Esophagus squamous epithelium (tissue), 5 donors: ENCODE data around the gene ANKS1A. TPM values are rescaled to one million over a fixed set of nuclear protein-coding genes. Genes with fewer than 3 reads are reported as not detected.
"Not testable (repeated sequence)": the region's sequence is repeated elsewhere in the genome, so short reads cannot be mapped to it uniquely, and the experiment has no call there.

Experiments
- DNase-seq: peaks from one replicate; lab custom pipeline; 2025; lab: John Stamatoyannopoulos, UW
- H3K27ac ChIP-seq, 4 donors: fragments of 200-600 bp; sonication (generic); one replicate each; pipeline ENCODE4 v1.5.1; 2016 to 2019; ENCODE audit warnings: mild to moderate bottlenecking in 1 of 4
- H3K27me3 ChIP-seq, 4 donors: fragments of 200-600 bp; sonication (generic); 1 replicate in 3 of 4; 2 replicates in 1 of 4; pipeline versions ENCODE4 v1.5.1 to v1.6.0; 2017 to 2021; ENCODE audit warnings: antibody characterized with exemption in 1 of 4
- H3K36me3 ChIP-seq, 3 donors: fragments of 200-600 bp; sonication (generic); one replicate each; pipeline ENCODE4 v1.5.1; 2016 to 2019
- H3K4me1 ChIP-seq, 3 donors: fragments of 200-600 bp; sonication (generic); one replicate each; pipeline ENCODE4 v1.5.1; 2017 to 2019
- H3K4me3 ChIP-seq, 4 donors: fragments of 200-600 bp; sonication (generic); 1 replicate in 3 of 4; 2 replicates in 1 of 4; pipeline ENCODE4 v1.5.1; 2016 to 2019; ENCODE audit warnings: mild to moderate bottlenecking in 2 of 4, moderate library complexity in 1 of 4
- H3K9me3 ChIP-seq, 3 donors: fragments of 200-600 bp; sonication (generic); one replicate each; pipeline ENCODE4 v1.5.1; 2016 to 2019
- POLR2A ChIP-seq, 4 donors: fragments of 450-650 bp; IDR thresholded peaks; one replicate each; pipeline ENCODE4 v1.6.1; 2017; ENCODE audit warnings: antibody characterized with exemption in 4 of 4, mild to moderate bottlenecking in 4 of 4, moderate library complexity in 3 of 4
- whole genome bisulfite sequencing, 2 donors: methylation state at CpG; one replicate each; pipeline ENCODE4 v1.1.5; 2018; 5-methylcytosine and 5-hydroxymethylcytosine counted together
- intact Hi-C: fragments of 100-400 bp; cut with DNase I; formaldehyde crosslinking; loops from one replicate; pipeline ENCODE4 v1.15.0; 2022
- total RNA-seq, 4 donors: library from RNA; depleted of rRNA; stranded (reverse); fragments of >200 nt; gene quantifications; one replicate each; pipeline ENCODE4 v1.1.0, GENCODE V29; 2016
- TF ChIP-seq, protein P1 (sequence below), 6 experiments: fragments of 450-650 bp in 4 of 6; fragments of 200-600 bp in 2 of 6; sonication (generic) in 2 of 6; IDR thresholded peaks; one replicate each; pipeline ENCODE4 v1.5.1; 2016 to 2019; ENCODE audit warnings: antibody characterized with exemption in 6 of 6, mild to moderate bottlenecking in 4 of 6, moderate library complexity in 4 of 6
- donor health status: DM: yes; HTN: yes; CAD: no.

The ANKS1A gene
- total RNA-seq, 4 donors from 2014 or later = 12.6 to 27.1 (median 17.5) TPM

DNA sequence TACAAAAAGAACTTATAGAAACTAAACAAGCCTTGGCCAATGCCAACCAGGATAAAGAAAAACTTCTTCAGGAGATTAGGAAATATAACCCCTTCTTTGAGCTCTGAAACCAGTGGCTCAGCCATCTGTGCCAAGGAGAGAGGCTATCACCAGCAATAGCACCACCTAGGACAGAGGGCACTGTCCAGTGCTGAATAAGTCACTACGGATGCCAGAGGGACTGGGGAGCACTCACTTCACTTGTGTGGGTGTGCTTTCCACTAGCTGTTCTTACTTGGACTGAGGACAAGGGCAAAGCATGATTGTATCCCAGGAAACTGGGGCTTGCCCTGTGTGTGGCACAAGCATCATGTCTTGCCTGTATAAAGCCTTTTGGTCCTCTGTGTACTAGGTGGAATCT is 16.7 kb upstream of the ANKS1A start:
- no peaks in the 10 kb centered on the region for H3K9me3 ChIP-seq
- H3K36me3 ChIP-seq = peaks cover 0 to 96% (median 6%) of the 10 kb centered on the region in 3 donors
- H3K4me1 ChIP-seq = no peaks in the 10 kb centered on the region
- intact Hi-C loops = no loop called here
- 75 to 91% methylated on average over 1 of the region's 1 CpG for WGBS, 2 donors
- no peak for TF ChIP-seq POLR2A (IDR thresholded peaks at IDR 0.05)
- TF ChIP-seq, protein P1, sequence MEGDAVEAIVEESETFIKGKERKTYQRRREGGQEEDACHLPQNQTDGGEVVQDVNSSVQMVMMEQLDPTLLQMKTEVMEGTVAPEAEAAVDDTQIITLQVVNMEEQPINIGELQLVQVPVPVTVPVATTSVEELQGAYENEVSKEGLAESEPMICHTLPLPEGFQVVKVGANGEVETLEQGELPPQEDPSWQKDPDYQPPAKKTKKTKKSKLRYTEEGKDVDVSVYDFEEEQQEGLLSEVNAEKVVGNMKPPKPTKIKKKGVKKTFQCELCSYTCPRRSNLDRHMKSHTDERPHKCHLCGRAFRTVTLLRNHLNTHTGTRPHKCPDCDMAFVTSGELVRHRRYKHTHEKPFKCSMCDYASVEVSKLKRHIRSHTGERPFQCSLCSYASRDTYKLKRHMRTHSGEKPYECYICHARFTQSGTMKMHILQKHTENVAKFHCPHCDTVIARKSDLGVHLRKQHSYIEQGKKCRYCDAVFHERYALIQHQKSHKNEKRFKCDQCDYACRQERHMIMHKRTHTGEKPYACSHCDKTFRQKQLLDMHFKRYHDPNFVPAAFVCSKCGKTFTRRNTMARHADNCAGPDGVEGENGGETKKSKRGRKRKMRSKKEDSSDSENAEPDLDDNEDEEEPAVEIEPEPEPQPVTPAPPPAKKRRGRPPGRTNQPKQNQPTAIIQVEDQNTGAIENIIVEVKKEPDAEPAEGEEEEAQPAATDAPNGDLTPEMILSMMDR (IDR thresholded peaks at IDR 0.05) = no peak
- no peak overlapping the region for H3K27ac ChIP-seq
- no peak for DNase-seq
- no peaks in the 10 kb centered on the region for H3K27me3 ChIP-seq
- H3K4me3 ChIP-seq = no peak overlapping the region

DNA sequence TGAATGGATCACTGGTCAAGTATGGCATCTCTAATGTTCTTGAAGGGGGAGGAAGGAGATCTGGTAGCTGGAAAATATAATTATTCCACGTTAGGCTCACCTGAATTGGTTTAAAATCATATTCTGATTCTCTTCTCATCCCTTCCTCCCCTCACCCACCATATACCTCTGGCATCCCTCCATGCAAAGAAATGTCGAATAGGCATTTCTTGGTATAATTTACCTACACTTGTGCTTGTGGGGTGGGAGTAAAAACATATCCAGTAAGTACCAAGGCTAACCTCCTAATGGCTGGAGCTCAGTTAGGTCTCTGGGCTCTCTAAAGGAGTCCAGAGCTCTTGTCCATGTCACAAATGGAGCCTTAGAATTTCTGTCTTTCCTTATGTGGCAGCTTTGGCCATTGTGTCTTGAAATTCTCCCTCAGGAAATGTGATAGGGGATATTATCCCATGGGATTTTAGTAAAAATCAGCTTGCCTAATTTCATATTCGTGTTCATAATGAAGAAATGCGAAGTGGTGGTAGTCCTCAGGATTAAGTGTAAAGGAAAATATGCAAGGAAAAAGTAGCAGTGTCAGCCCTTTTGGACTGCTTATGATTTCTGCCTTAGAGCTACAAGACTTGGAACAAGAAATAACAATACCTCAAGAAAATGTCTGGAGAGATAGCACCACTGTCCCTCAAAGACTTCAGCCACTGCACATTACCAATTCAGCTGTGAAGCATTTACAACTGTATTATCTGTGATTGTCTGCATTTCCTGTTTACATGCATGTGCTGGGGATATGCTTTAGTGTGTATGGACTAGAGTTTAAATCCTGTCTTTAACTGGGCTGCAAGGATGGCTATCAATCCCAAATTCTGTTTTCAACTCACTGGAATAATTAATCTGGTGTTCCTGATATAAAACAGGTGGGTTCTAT is 13.5 kb upstream of the ANKS1A start:
- no peaks in the 10 kb centered on the region for H3K4me1 ChIP-seq
- TF ChIP-seq, protein P1 (IDR thresholded peaks at IDR 0.05) = no peak
- no peak for TF ChIP-seq POLR2A (IDR thresholded peaks at IDR 0.05)
- no peaks in the 10 kb centered on the region for H3K27me3 ChIP-seq
- peaks cover 0 to 100% (median 12%) of the 10 kb centered on the region in 3 donors for H3K36me3 ChIP-seq
- no peak overlapping the region for H3K4me3 ChIP-seq
- DNase-seq = no peak
- intact Hi-C loops = no loop called here
- WGBS, 2 donors = 81 to 92% methylated on average over 4 of the region's 4 CpGs
- no peak overlapping the region for H3K27ac ChIP-seq
- H3K9me3 ChIP-seq = no peaks in the 10 kb centered on the region

DNA sequence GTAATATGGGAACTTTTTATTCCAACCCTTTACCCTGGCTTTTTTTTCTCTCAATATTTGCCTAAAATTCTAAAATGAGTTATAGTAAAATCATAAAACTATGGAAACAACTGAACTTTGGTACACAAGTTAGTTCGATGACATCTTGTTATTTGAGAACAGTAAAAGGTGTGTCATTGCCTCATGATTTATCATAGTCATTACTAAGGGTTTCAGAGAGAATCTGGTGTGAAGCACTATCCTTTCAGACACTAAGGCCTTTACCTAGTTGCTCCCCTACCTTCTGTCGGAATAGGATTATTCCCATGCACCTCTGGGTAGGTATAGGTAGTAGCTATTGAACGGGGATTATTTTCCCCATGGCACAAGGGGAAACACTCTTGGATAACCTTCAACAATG is 12.6 kb upstream of the ANKS1A start:
- no peak overlapping the region for H3K4me3 ChIP-seq
- intact Hi-C loops = no loop called here
- H3K27me3 ChIP-seq = no peaks in the 10 kb centered on the region
- 91 to 93% methylated on average over 3 of the region's 3 CpGs for WGBS, 2 donors
- no peak for DNase-seq
- peaks cover 0 to 100% (median 6%) of the 10 kb centered on the region in 3 donors for H3K36me3 ChIP-seq
- TF ChIP-seq POLR2A (IDR thresholded peaks at IDR 0.05) = no peak
- TF ChIP-seq, protein P1 (IDR thresholded peaks at IDR 0.05) = no peak
- no peak overlapping the region for H3K27ac ChIP-seq
- H3K9me3 ChIP-seq = no peaks in the 10 kb centered on the region
- no peaks in the 10 kb centered on the region for H3K4me1 ChIP-seq

DNA sequence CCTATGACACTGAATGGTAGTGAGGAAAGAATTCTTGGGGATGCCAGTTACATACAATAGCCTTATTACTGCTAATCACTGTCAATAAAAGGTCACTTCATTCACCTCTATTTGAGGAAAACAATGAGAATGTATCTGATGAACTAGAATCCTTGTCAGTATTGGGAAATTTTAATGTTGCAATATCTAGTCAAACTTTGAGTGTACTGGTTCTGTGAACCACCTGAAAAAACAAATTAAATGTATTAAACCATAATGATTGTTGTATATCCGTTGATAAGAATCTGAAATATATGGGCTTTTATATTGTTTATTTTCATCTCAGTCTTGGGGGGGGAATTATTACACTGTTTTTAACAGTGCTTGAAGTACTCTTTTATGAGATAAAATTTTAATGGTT is 11.8 kb upstream of the ANKS1A start:
- no peak for DNase-seq
- Histone ChIP-seq H3K36me3 (peaks cover 0 to 100% (median 9%) of the 10 kb centered on the region in 3 donors), H3K4me3 (no peak overlapping the region), H3K4me1 (no peaks in the 10 kb centered on the region), H3K27ac (no peak overlapping the region), H3K9me3 (no peaks in the 10 kb centered on the region), H3K27me3 (no peaks in the 10 kb centered on the region)
- TF ChIP-seq, protein P1 (IDR thresholded peaks at IDR 0.05) = no peak
- no peak for TF ChIP-seq POLR2A (IDR thresholded peaks at IDR 0.05)
- intact Hi-C loops = no loop called here
- WGBS, 2 donors = 70 to 73% methylated on average over 1 of the region's 1 CpG

DNA sequence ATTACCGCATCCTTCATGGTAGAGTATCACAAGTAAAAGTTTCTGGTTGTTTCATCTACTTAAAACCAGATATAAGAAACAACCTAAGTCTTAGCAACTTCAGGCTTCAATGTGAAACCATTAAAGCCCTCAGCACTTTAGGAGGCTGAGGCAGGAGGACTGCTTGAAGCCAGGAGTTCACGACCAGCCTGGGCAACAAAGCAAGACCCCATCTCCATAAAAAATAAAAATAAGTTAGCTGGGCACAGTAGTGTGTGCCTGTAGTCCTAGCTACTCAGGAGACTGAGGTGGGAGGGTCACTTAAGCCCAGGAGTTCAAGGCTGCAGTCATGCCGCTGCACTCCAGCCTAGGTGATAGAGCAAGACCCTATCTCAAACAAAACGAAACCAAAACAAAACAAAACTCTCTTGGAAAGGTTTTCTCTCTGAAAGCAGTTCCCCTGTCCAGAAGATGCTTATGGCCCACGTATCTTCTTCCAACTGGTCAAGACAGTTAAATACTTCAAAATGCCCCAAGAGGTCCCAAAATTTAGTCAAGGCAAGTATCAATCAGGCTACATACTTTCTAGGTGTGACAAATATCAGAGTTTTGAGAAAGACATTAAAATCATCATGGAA is 11.1 kb upstream of the ANKS1A start:
- peaks cover 0 to 100% (median 9%) of the 10 kb centered on the region in 3 donors for H3K36me3 ChIP-seq

DNA sequence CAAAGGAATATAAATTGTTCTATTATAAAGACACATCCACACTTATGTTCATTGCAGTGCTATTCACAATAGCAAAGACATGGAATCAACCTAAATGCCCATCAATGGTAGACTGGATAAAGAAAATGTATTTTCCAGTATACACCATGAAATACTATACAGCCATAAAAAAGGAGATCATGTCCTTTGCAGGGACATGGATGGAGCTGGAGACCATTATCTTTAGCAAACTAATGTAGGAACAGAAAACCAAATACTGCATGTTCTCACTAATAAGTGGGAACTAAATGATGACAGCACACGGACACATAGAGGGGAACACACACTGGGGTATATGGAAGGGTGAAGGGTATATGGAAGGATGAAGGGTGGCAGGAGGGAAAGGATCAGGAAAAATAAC is 5.0 kb upstream of the ANKS1A start:
- DNase-seq, intact Hi-C loops: not testable (repeated sequence)
- 87 to 100% methylated on average over 1 of the region's 1 CpG for WGBS, 2 donors

More for the DNA sequence above, 11.1 kb upstream of the ANKS1A start:
- Histone ChIP-seq H3K27ac (no peak overlapping the region), H3K4me3 (no peak overlapping the region), H3K4me1 (no peaks in the 10 kb centered on the region), H3K27me3 (no peaks in the 10 kb centered on the region), H3K9me3 (no peaks in the 10 kb centered on the region)
- 92 to 95% methylated on average over 5 of the region's 5 CpGs for WGBS, 2 donors
- intact Hi-C loops = no loop called here
- TF ChIP-seq, protein P1 (IDR thresholded peaks at IDR 0.05) = no peak
- no peak for DNase-seq

More for the DNA sequence above, 5.0 kb upstream of the ANKS1A start:
- not testable (repeated sequence) for H3K9me3 ChIP-seq, H3K27me3 ChIP-seq, H3K27ac ChIP-seq, H3K4me3 ChIP-seq
- peaks cover 0 to 56% (median 9%) of the 10 kb centered on the region in 3 donors for H3K36me3 ChIP-seq
- peaks cover 10 to 20% (median 10%) of the 10 kb centered on the region in 3 donors for H3K4me1 ChIP-seq
